Measurements from ENCODE around the gene TCF12.

The TCF12 gene

DNA sequence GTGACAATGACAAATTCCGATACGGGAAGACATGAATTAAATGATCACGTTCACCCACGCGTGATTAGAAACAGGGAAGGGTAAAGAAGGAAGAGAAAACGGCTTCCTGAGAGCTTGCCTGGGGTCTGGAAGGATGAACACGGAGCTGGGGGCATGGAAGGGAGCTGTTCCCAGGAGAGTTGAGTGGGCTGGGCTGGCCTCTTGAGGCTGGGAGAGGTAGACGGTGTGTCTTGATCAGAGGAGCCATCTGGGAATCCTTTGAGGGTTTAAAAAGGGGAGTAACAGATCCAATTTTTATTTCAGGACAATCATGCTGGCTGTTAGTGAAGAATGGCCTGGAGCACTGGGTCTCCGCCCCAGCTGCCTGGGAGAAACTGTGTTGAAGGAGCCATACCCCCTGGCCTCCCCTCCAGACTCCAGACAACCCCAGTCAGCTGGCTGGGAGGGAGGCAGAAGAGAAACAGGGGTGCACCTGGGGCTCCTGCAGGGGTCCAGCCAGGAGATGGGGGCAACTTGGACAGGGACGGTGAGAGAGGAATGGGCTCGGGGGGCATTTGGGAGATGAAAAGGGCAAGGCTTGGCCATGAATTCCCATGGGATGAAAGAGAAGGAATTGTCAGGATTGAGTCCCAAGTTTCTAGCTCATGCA lies 404.3 kb downstream of the TCF12 start:
- no peak for ATAC-seq (ENCODE audit: low read depth)
- no peak overlapping the region for H3K4me3 Mint-ChIP-seq
- H3K27me3 Mint-ChIP-seq: no peaks in the 10 kb centered on the region
- H3K4me1 Mint-ChIP-seq: peaks cover 15% of the 10 kb centered on the region
- H3K9me3 Mint-ChIP-seq: no peaks in the 10 kb centered on the region
- DNase-seq (ENCODE audit: low spot score in 2 of 2): no peak
- no peak overlapping the region for H3K27ac Mint-ChIP-seq
- no peaks in the 10 kb centered on the region for H3K36me3 Mint-ChIP-seq

DNA sequence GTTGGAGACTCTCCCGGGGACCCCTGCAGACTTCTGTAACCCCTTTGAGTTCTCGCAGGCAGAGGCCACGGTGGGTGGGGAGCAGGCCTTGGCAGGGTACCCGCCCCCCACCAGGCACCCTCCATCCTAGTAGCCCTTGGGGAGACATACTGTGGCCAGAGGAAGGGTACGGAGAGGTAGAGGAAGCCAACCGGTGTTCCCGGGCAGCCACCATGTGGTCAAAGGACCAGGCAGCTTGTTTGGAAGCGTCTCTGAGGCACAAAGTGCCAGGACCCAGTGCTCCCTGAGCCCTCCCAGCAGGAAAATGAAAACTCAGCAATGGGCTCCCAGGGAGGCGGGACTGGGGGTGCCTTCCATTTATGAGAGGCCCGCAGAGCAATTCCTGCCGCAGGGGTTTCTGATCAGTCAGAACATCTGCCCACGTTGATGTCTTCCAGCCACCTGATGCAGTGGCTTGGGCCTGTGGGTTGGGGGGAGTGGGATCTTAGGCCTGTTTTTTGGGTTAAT lies 404.9 kb downstream of the TCF12 start:
- DNase-seq (ENCODE audit: low spot score in 2 of 2) (no peak), ATAC-seq (ENCODE audit: low read depth) (no peak)
- H3K27me3 Mint-ChIP-seq: no peaks in the 10 kb centered on the region
- peaks cover 15% of the 10 kb centered on the region for H3K4me1 Mint-ChIP-seq
- no peak overlapping the region for H3K4me3 Mint-ChIP-seq
- H3K27ac Mint-ChIP-seq: no peak overlapping the region
- H3K36me3 Mint-ChIP-seq: no peaks in the 10 kb centered on the region
- H3K9me3 Mint-ChIP-seq: no peaks in the 10 kb centered on the region

DNA sequence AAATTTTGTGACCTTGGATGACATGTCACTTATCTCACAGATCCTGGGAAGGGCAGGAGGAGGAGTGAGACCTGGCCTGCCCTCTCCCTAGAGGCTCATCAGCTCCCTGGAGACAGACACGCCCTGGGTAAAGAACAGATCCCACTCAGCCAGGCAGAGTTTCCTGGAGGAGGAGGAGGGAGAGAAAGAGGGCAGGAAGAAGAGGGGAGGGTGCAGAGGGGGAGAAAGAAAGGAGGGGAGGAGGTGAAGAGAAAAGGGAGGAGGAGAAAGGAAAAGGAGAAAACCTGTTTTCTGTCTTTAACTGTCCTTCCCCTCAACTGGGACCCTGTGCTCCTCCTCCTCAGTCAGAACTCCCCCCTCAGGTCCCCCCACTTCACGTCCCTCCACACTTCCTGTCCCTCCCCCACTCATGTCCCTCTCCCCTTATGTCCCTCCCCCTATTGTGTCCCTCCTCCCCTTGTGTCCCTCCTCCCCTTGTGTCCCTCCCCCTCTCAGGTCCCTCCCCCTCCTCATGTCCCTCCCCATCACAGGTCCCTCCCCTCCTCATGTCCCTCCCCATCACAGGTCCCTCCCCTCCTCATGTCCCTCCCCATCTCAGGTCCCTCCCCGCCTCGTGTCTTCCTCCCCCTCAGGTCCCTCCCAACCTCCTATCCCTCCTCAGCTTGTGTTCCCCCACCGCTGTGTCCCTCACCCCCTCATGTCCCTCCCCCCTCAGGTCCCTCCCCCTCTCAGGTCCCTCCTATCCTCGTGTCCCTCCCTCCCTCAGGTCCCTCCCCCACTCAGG lies 405.6 kb downstream of the TCF12 start:
- DNase-seq (ENCODE audit: low spot score in 2 of 2) (no peak), ATAC-seq (ENCODE audit: low read depth) (peak; percentile 27)
- H3K9me3 Mint-ChIP-seq: no peaks in the 10 kb centered on the region
- no peaks in the 10 kb centered on the region for H3K27me3 Mint-ChIP-seq
- no peak overlapping the region for H3K4me3 Mint-ChIP-seq
- H3K27ac Mint-ChIP-seq: no peak overlapping the region
- peaks cover 15% of the 10 kb centered on the region for H3K4me1 Mint-ChIP-seq
- no peaks in the 10 kb centered on the region for H3K36me3 Mint-ChIP-seq

DNA sequence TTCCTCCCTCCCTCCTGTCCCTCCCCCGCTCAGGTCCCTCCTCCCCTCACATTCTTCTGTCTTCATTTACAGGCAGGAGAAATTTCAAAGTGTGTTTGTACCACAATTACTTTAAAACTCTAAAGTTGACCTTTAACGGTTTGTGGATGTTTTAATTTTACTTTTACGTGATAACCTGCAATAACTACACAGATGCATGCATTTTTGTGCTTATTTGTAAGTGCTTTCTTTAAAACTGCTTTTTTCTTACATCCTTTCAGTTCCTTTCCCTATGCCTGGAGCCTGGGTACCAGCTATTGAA lies 406.1 kb downstream of the TCF12 start:
- DNase-seq (ENCODE audit: low spot score in 2 of 2): no peak
- Mint-ChIP-seq H3K9me3 (no peaks in the 10 kb centered on the region), H3K27ac (no peak overlapping the region), H3K4me3 (no peak overlapping the region), H3K36me3 (no peaks in the 10 kb centered on the region), H3K27me3 (peaks cover under 1% of the 10 kb centered on the region), H3K4me1 (peaks cover 15% of the 10 kb centered on the region)
- no peak for ATAC-seq (ENCODE audit: low read depth)

DNA sequence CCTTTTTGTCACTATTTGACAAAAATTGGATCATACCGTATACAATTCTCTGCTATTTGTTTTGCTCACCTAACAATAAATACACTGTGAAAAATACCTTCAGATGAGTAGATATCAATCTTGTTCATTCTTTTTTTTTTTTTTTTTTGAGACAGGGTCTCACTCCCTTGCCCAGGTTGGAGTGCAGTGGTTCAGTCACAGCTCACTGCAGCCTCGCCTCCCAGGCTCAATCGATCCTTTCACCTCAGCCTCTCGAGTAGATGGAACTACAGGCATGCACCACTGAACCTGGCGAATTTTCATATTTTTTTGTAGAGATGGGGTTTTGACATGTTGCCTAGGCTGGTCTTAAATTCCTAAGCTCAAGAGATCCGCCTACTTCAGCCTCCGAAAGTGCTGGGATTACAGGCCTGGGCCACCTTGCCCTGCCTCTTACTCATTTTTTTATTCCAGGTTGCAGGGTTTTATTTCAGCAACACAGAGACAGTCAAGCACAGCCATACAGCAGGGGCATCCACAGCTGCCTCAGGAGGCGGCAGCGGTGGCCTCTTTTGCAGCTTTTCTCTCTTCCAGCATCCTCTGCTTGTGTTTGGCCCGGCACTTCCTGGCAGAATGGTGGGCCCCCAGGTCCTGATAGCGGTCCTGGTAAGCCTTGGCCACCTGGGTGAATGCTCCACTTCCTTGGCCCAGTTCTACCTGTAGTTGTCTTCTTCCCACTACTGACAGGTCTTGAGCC lies 406.7 kb downstream of the TCF12 start:
- ATAC-seq (ENCODE audit: low read depth): no peak
- Mint-ChIP-seq H3K27ac (no peak overlapping the region), H3K36me3 (no peaks in the 10 kb centered on the region), H3K4me1 (peaks cover 15% of the 10 kb centered on the region), H3K27me3 (peaks cover 2% of the 10 kb centered on the region), H3K9me3 (no peaks in the 10 kb centered on the region), H3K4me3 (no peak overlapping the region)
- no peak for DNase-seq (ENCODE audit: low spot score in 2 of 2)

DNA sequence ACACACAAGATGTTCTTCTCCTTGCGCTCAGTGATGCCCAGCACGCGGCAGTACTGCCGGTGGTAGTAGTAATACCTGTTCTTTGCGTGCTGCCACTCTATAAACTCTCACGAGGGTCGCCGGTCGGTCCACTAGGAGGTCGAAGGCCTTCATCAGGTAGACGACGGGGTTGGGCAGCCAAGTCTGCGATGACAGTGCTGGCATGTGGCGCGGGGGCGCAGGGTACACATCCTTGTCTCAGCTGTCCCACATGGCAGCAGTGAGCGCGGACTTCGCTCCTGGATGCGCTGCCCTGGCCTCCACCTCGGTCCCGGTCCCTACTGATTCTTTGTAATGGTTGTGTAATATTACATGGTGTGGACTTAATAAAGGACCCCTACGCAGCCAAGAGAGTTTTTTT lies 407.8 kb downstream of the TCF12 start:
- no peak for ATAC-seq (ENCODE audit: low read depth)

DNA sequence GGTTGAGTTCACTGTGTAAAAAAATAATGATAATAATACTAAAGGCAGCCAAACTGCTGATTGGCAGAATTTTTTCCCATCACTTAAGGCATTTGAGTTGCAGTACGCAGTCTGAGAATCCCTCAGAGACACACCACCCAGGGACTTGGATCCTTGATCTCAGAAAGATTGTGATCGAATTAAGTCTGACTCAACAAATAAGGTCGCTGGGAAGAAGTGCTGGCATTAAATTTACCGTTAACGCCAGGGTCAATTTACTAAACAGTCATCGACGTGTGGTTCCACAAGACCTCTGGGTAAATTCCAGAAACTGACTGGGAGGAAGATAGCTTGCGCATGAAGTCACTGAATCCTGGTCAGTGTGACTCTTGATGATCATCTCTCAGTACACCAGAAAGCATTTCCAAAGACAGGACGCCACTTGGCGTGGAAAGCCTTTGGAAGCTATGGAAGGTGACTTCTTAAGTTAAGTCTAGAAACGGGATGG lies 409.6 kb downstream of the TCF12 start:
- peaks cover 8% of the 10 kb centered on the region for H3K27me3 Mint-ChIP-seq
- H3K27ac Mint-ChIP-seq: no peak overlapping the region
- ATAC-seq (ENCODE audit: low read depth) (no peak), DNase-seq (ENCODE audit: low spot score in 2 of 2) (no peak)
- H3K4me3 Mint-ChIP-seq: no peak overlapping the region
- no peaks in the 10 kb centered on the region for H3K36me3 Mint-ChIP-seq
- peaks cover 8% of the 10 kb centered on the region for H3K4me1 Mint-ChIP-seq
- no peaks in the 10 kb centered on the region for H3K9me3 Mint-ChIP-seq

More for the DNA sequence above, 407.8 kb downstream of the TCF12 start:
- no peak for DNase-seq (ENCODE audit: low spot score in 2 of 2)
- Mint-ChIP-seq H3K4me1 (peaks cover 11% of the 10 kb centered on the region), H3K9me3 (no peaks in the 10 kb centered on the region), H3K36me3 (no peaks in the 10 kb centered on the region), H3K27me3 (peaks cover 2% of the 10 kb centered on the region), H3K27ac (no peak overlapping the region), H3K4me3 (no peak overlapping the region)

DNA sequence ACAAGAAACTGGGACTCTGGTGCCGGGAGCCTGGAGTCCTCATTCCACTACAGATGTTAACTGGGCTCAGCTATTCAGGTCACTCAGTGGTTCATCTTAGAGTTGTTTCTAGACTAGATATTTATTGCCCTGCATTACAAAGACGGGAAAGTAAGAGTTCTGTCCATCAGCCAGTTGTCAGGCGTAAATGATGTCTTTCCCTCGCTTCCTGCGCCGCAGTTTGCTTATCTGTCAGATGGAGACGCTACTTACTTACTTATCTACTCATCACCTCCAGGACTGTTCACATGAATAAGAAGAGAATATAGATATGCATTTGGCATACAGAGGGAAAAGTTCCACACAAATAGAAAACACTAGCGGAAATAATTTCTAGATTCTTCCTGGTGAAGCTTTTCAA lies 410.0 kb downstream of the TCF12 start:
- Mint-ChIP-seq H3K4me3 (no peak overlapping the region), H3K4me1 (peaks cover 8% of the 10 kb centered on the region), H3K27ac (no peak overlapping the region), H3K9me3 (no peaks in the 10 kb centered on the region), H3K36me3 (no peaks in the 10 kb centered on the region), H3K27me3 (peaks cover 9% of the 10 kb centered on the region)
- no peak for DNase-seq (ENCODE audit: low spot score in 2 of 2)
- ATAC-seq (ENCODE audit: low read depth): no peak

DNA sequence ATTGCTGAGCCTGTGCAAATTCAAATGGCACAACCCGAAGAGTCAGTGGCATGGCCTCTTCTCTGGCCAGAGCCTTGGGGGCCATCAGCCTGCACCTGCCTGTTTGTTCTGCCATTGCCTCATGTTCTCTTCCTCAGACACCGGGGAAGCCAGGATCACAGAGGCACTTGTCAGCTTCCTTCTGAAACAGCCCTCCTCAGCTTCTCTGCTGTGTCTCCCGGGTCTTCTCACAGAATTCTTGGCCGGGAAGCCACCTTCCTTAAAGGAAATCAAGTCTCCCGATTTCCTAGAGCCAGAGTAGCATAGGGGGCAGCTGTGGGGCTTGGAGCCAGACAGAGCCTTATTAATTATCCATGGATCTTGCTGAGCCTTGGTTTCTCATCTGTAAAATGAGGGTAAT lies 410.5 kb downstream of the TCF12 start:
- Mint-ChIP-seq H3K36me3 (no peaks in the 10 kb centered on the region), H3K4me1 (peaks cover 5% of the 10 kb centered on the region), H3K4me3 (no peak overlapping the region), H3K9me3 (no peaks in the 10 kb centered on the region), H3K27me3 (peaks cover 9% of the 10 kb centered on the region), H3K27ac (no peak overlapping the region)
- DNase-seq (ENCODE audit: low spot score in 2 of 2): no peak
- no peak for ATAC-seq (ENCODE audit: low read depth)

DNA sequence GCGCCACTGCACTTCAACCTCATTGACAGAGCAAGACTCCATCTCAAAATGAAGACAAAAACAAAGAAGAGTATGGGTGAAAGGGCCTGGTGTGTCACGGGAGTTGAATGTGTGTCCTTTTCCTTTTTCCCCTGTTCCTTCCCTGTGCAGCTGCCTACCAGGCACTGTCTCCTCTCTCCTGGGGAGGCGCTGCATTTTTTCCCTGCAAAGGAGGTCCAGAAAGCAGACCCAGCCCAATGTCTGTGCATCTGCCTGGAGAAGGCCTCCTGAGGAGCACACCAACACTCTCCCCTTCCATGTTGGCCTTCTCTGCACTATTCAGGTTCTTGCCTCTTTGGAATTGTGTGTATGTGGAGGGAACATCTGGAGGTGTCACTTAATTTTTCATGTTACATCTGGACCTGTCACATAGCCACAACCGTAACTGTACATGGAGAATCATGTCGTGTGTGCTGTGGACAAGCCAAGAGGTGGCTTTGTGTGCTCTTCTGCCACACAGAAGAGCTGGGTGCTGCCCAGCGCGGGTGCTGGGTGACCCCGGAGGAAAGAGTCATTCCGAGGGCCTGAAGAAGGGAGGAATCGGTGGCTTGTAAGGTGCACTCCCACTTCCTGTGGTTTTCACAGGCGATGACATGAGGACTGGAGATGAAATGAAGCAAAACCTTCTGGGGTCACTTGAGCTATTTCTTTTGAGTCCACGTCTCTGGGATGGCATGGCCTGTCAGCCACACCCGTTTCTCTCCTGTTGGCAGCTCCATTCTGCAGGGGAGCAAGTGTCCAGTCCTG lies 411.3 kb downstream of the TCF12 start:
- DNase-seq (ENCODE audit: low spot score in 2 of 2) (no peak), ATAC-seq (ENCODE audit: low read depth) (no peak)
- Mint-ChIP-seq H3K9me3 (no peaks in the 10 kb centered on the region), H3K27ac (no peak overlapping the region), H3K4me1 (peaks cover 5% of the 10 kb centered on the region), H3K36me3 (no peaks in the 10 kb centered on the region), H3K4me3 (no peak overlapping the region), H3K27me3 (peaks cover 13% of the 10 kb centered on the region)

DNA sequence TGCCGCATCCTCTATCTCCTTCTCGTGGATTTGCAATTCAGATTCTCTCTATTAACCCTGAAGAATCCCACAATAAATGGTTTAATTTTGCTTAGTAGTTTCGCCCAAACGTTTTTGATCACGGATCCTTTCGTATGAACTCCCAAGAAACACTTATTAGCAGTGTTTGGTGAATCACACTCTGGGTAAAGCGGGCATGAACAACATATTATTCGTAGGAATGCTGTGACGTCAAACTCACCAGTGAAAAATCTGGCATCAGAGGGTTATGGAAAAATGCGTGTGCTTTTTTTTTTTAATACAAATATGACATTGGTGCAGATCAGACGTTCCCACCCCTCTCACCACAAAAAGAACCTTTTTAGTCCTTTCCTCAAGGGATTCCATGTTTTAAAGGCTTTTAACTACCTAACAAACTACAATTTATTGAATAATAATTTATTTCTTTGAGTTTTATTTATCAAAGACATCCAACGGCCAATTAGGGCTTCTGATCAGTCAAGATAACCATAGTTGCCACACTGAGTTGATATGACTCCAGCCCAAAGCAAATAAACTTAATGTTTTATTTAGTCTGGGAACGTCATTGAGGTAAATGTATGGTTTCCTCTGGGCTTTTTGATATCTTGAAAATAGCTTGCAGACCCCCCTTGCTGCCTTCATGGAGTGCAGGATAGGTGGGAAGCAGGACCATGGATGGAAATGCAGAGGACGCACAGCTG lies 412.3 kb downstream of the TCF12 start:
- DNase-seq (ENCODE audit: low spot score in 2 of 2) (no peak), ATAC-seq (ENCODE audit: low read depth) (no peak)
- H3K36me3 Mint-ChIP-seq: no peaks in the 10 kb centered on the region
- H3K4me1 Mint-ChIP-seq: peaks cover 5% of the 10 kb centered on the region
- no peak overlapping the region for H3K4me3 Mint-ChIP-seq
- H3K9me3 Mint-ChIP-seq: no peaks in the 10 kb centered on the region
- H3K27ac Mint-ChIP-seq: no peak overlapping the region
- H3K27me3 Mint-ChIP-seq: peaks cover 15% of the 10 kb centered on the region

DNA sequence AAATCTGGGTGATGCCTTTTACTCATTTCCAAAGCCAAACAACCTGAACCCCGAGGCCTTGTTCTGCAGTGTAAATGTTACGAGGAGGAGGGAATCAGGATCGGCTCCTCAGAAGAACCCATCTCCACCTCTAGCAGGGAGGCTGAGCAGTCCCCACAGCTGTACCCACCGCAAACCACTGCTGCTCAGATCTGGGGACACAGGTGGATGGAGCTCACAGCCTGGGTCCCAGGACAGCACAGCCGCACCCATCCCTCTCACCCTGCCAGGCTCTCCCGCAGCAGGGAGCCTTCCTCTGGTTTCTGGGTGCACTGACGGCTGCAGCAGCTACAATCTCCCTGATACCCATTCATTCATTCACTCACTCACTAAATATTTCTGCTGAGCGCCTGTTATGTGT lies 413.9 kb downstream of the TCF12 start:
- ATAC-seq (ENCODE audit: low read depth): no peak
- no peak for DNase-seq (ENCODE audit: low spot score in 2 of 2)
- Mint-ChIP-seq H3K27me3 (peaks cover 15% of the 10 kb centered on the region), H3K36me3 (no peaks in the 10 kb centered on the region), H3K9me3 (no peaks in the 10 kb centered on the region), H3K4me1 (peaks cover 5% of the 10 kb centered on the region), H3K27ac (no peak overlapping the region), H3K4me3 (no peak overlapping the region)

DNA sequence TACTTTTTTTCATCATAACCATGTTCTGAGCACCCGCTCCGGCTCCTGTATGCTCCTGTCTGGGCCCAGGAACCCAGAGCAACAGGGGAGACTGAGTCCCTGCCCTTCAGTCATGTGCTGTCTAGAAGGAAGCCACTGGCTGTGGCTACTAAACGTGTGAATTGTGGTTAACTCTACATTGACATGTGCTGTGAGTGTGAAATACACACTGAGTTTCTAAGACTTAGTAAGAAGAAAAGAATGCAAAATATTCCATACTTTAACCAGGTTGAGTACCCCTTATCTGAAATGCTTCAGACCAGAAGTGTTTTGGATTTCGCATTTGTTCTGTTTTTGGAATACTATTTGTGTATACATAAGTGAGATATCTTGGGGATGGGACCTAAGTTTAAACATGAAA lies 415.0 kb downstream of the TCF12 start:
- H3K27me3 Mint-ChIP-seq: peaks cover 17% of the 10 kb centered on the region
- DNase-seq (ENCODE audit: low spot score in 2 of 2) (no peak), ATAC-seq (ENCODE audit: low read depth) (no peak)
- no peak overlapping the region for H3K27ac Mint-ChIP-seq
- H3K4me3 Mint-ChIP-seq: no peak overlapping the region
- H3K36me3 Mint-ChIP-seq: no peaks in the 10 kb centered on the region
- peaks cover 5% of the 10 kb centered on the region for H3K4me1 Mint-ChIP-seq
- H3K9me3 Mint-ChIP-seq: no peaks in the 10 kb centered on the region
